Uterus (tissue), 2 donors: ENCODE data around the gene VWA3B.

ENCODE experiments used
- CTCF ChIP-seq, 4 experiments: fragments of 200-600 bp in 2 of 4; fragments of 450-650 bp in 2 of 4; sonication (generic) in 2 of 4; IDR thresholded peaks; one replicate each; pipeline ENCODE4 v1.5.1; 2016 to 2019; ENCODE audit warnings: antibody characterized with exemption in 4 of 4, mild to moderate bottlenecking in 2 of 4, moderate library complexity in 1 of 4
- POLR2A ChIP-seq, 2 donors: fragments of 450-650 bp; IDR thresholded peaks; one replicate each; pipeline ENCODE4 v1.6.1; 2016; ENCODE audit warnings: antibody characterized with exemption in 2 of 2, mild to moderate bottlenecking in 1 of 2, moderate library complexity in 1 of 2

DNA sequence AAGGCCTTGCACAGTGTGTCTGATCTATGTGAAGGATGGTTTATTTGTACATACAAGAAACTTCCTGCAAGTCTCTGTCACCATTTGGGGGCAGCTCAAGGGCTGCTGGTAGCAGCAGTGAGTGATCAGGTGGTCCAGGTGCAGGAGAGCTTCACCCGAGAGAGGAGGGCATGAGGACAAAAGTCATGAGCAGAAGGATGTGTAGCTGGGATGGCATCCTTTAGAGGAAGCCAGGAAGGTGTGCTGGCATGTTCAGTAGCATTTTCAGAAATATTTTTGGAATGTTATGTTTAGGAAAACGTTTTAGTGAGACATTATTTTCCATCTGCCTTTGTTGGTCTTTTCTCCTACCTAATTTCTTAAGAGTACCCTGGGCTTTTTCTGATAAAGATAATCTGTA, 31.9 kb downstream of the VWA3B start:
- TF ChIP-seq POLR2A (IDR thresholded peaks at IDR 0.05) (no peak), CTCF (IDR thresholded peaks at IDR 0.05) (no peak)
